Fibroblast of peridontal ligament (primary cell): Measurements from ENCODE around the gene ADNP.

ENCODE experiments used
- DNase-seq: peaks from one replicate; pipeline ENCODE4 v3.0.0-alpha.2; 2010; ENCODE audit errors: extremely low read depth

ADNP gene

DNA sequence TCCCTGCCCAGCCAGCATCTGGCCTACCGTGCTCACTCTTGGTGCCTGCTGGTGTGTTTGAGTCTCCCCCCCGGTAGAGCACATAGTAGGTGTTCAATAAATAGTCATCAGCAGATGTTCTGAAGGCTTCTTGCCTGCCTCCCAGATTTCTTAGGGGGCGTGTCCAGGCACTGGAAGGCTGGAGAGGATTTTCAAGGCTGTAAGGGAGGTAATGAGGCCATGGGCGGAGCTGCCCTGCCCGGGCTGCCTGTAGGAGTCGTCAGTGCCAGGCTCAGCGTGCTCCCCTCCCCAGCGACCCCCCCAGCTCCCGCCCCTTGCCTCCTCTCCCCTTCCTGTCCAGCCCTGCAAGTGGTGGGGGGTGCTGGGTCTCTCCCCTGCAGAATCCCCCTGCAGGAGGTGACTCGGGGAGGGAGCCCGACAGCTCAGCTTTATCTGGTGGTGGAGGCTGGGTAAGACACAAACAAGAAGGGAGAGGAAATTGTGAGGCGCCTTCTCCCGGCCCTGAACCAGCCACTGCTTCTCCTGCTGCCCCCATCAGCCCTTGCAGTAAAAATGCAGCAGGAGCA lies 80.4 kb downstream of the ADNP start:
- no peak for DNase-seq

DNA sequence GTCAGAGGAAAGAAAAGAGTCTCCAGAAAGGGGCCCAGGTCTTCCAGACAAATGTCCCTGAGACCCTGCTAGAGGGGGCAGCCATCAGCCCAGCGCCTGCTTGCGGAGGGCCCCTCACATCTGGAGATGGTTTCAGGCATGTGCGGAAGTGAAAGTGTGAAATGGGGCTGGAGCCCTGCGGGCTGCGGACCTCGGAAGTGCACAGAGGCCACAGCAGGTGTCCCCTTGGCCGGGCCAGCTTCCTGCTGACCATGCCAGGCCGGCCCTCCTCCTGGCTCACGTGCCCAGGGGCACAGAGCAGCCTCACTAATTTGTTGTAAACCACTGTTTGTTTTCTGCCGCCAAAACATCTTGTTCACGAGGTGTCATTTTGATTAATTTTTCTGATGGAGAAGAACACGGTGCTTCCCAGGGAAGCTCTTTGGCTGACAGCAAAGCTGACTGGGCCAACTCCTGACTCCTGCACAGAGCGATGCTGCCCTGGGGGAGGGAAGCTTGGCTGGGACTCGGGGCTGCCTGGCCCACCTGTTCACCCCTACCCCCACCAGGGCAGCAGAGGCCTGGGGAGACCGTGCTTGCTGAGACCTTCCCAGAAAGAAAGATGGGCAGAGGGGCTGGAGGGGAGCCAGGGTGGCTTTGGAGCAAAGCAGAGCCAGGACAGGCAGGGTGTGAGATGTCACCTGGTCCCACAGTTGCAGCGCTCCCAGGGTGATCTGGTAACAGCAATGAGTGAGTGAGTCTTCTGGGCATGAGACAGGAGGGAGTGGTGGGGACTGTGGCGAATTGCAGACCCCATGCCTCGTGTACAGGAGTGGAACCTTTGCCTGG lies 82.2 kb downstream of the ADNP start:
- no peak for DNase-seq

DNA sequence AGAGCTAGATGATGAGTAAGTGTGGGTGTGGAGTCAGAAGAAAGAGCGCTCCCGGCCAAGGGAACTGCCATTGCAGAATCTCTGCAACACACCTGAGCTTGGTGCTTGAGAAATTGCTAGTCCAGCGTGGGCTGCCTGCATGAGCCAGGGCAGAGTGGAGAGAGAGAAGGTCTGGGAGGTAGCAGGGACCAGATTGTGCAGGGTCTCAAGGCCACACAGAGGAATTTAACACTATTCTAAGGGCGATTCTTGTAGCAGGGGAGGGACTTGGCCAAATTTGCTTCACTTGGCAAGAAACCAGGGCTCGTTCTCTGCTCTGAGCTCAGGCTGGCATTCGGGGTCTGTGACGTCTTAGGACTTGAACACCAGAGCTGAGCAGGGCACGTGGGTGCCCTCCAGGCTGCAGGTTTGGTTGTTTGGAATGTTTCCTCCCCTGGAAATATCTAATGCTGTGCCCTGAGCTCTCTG lies 82.9 kb downstream of the ADNP start:
- DNase-seq = peak; percentile 29

DNA sequence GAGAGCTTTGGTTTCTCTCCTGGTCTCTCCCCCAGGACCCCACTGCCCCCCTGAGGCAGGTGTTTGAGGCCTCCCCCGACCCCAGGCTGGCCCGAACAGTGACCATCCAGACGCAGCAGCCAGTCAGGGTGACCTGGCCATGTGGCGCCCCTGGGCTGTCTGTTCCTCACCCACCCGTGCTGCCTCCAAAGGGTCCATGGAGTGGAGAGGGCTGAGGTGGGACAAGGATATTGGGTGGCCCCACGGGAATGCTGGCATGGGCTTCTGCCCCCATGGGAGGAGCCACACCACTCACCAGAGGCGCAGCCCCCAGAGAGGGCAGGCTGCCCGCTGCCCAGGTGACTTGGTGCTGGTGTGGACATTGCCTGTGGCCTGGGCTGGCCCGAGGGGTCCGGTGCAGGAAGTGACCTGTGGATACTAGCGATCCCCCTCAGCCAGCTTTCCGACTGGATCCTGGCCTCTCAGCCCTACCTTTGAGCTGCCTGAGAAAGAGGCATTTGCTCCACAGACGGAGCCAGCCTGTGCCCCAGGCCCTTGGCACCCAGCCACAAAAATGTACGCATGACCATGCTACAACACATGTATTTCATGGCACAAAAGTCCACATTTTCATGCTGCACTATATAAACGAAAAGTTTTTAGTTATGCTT lies 85.5 kb downstream of the ADNP start:
- DNase-seq = no peak

DNA sequence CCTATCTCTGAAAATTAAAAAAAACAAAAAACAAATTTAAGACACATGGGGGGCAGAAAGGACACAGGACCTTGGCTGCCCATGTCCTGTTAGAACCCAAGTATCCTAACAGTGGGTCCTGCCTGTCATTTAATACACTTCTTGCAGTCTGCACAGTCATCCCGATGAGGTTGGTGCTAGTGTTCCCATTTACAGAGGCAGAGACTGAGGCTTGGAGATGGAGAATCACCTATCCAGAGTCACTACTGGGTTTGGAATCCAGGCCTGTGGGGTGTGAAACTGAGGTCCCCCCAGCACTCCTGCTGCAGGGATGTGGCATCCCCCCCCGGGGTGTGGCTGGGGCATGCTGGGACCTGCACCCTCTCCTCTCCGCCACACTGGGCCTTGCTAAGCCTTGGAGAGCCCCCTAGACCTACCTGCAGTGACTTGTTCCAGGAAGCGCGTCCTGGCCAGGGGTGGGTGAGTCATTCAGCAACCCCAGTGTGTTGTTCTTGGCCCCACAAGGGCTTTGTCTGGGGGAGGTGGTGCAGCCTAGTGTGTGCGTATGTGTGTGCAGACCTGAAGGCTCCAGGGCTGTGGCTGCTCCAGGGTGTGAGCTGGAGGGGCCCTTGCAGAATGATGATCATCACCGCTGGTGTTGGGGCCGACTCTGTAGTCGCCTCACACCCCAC lies 86.7 kb downstream of the ADNP start:
- peak; percentile 8 for DNase-seq

DNA sequence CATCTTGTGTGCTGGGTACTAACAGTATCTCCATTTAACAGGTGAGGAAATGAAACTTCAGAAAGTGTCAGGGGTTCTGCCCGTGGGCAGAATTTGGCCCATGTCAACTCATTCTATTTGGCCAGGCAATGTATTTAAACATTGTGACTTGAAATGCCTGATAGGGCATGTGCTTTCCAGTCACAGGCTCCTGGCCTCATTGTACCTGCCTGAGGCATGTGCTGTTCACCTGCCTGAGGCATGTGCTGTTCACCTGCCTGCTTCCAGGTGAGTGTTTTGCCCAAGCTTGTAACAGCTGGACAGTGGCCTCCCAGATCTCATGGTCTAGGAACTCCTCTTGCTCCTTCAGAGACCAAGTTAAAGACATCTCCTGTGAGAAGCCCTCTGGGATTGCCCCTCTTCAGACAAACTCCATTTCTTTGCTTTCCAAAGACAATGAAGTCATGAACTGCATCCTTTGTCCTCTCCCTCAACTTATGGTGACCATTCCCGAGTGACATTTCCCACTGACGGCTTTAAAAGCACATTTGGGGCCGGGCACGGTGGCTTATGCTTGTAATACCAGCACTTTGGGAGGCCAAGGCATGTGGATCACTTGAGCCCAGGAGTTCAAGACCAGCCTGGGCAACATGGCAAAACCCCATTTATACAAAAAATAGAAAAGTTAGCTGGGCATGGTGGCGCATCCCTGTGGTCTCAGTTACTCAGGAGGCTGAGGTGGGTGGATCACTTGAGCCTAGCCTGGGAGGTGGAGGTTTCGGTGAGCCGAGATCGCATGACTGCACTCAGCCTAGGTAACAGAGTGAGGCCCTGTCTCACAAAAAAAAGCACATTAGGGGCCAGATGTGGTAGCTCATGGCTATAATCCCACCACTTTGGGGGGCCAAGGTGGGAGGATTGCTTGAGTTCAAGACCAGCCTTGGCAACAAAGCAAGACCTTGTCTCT lies 87.6 kb downstream of the ADNP start:
- DNase-seq = no peak

DNA sequence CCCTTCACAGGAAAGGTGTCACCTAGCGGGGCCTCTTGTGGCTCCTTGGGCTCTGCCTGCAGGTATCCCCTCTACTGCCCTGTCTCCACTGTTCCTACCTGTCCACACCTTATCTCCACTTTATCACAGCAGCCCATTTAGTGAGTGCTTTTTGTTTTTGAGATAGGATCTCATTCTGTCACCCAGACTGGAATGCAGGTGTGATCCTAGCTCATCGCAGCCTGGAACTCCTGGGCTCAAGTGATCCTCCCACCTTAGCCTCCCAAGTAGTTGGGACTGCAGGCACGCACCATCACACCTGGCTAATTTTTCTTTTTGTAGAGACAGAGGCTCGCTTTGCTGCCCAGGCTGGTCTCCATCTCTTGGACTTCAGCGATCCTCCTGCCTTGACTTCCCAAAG lies 88.4 kb downstream of the ADNP start:
- no peak for DNase-seq
